Astrocyte (in vitro differentiated cells and primary cell): Measurements from ENCODE around the gene B3GALT4.

Experiments used
- EZH2 ChIP-seq: IDR thresholded peaks from 2 replicates; pipeline ENCODE4 v1.6.1; 2012; ENCODE audit warnings: mild to moderate bottlenecking, low read length, inconsistent platforms; ENCODE audit not compliant: insufficient read depth
- TF ChIP-seq, protein P1 (sequence below): IDR thresholded peaks from 2 replicates; pipeline ENCODE4 v1.5.1; 2011; ENCODE audit warnings: low read depth, mild to moderate bottlenecking, inconsistent platforms, low read length, moderate library complexity; ENCODE audit not compliant: insufficient read depth

DNA sequence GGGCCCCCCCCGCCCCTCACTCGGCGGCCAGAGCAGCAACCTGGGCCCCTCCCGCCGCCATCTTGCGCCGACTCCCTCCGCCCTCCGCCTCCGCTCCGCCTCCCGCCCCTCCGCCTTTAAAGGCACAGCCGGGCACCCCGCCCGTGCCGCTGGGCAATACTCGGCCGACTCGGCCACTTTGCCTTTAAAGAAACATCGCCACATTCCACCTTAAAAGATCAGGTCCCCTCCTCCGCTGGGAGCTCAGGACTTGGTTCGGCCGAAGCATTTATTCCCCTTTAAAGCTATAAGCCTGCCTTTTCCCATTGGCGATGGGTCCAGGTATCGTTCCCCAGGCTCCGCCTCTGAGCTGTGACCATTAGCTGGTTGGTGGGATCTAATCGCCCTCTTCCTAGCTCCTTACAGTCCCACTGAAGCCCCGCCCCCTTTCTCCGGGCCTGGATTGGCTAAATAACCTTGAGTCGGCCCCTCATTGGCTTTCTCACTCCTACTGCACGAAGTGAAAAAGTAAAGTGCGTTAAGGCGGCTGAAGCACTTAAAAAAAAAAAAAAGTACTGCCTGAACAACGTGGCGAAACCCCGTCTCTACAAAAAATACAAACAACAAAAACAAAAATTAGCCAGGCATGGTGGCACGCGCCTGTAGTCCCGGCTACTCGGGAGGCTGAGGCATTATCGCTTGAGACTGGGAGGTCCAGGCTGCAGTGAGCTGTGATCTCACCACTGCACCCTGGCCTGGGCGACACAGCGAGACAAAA is 40.9 kb downstream of the B3GALT4 start, which contains the start of gene ZBTB22:
- TF ChIP-seq, protein P1, sequence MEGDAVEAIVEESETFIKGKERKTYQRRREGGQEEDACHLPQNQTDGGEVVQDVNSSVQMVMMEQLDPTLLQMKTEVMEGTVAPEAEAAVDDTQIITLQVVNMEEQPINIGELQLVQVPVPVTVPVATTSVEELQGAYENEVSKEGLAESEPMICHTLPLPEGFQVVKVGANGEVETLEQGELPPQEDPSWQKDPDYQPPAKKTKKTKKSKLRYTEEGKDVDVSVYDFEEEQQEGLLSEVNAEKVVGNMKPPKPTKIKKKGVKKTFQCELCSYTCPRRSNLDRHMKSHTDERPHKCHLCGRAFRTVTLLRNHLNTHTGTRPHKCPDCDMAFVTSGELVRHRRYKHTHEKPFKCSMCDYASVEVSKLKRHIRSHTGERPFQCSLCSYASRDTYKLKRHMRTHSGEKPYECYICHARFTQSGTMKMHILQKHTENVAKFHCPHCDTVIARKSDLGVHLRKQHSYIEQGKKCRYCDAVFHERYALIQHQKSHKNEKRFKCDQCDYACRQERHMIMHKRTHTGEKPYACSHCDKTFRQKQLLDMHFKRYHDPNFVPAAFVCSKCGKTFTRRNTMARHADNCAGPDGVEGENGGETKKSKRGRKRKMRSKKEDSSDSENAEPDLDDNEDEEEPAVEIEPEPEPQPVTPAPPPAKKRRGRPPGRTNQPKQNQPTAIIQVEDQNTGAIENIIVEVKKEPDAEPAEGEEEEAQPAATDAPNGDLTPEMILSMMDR: no peak
- no peak for TF ChIP-seq EZH2
